VCaP (cell line): Measurements from ENCODE around the gene ERC2.

Source experiments
- H3K27ac ChIP-seq: fragments of 450-650 bp; 2 replicates; pipeline ENCODE4 v1.5.1; 2017
- CTCF ChIP-seq: fragments of 450-650 bp; conservative IDR thresholded peaks from 2 replicates; pipeline ENCODE4 v1.5.1; 2017; ENCODE audit warnings: mild to moderate bottlenecking, moderate library complexity

ERC2 gene

DNA sequence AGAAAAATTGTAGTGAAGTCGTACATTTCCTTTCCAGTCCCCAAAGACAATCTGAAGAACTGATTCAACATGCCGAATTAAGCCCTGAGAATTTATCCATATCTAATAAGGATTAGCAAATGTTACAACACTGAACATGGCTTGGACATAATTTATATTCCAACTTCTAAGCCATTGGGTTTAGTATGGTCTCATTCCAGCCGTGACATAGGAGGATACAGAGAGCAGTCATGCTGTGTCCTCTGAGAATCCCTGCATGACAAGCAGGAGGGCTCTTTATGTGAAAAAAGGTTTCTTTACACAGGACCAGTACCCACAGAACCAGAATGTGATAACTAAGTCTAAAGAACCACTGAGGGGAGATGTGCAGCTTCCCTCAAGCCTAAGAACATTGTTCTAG is 749.3 kb downstream of the ERC2 start:
- peak overlapping the region; percentile 65 for H3K27ac ChIP-seq
- TF ChIP-seq CTCF, result no peak

DNA sequence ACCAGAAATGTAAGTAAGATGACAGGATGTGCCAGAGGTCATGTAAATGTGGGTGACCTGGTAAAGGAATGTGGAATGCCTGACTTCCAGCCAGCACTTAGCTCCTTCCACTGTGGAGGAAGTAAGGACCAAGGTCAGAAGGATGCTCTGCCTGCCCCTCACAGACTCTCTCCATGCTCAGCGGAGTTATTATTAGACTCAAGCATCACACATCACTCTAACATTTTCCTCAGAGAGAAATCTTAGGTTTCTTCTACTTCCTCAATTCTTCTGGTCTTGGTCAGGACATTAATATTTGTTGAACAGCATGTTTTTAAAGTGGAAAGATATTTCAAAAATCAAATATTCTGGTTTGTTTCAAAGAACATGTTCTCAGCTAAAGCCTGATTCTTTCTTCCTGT is 749.7 kb downstream of the ERC2 start:
- peak overlapping the region; percentile 65 for H3K27ac ChIP-seq
- TF ChIP-seq CTCF, result no peak

GRCh38 chr3:55718074-55718473 is 750.2 kb downstream of the ERC2 start:
- H3K27ac ChIP-seq, result peak overlapping the region; percentile 65
- TF ChIP-seq CTCF, result no peak

GRCh38 chr3:55717481-55717880 is 750.8 kb downstream of the ERC2 start:
- peak overlapping the region; percentile 65 for H3K27ac ChIP-seq
- TF ChIP-seq CTCF, result no peak

GRCh38 chr3:55716611-55717225 is 751.5 kb downstream of the ERC2 start:
- no peak for TF ChIP-seq CTCF
- peak overlapping the region; percentile 65 for H3K27ac ChIP-seq

DNA sequence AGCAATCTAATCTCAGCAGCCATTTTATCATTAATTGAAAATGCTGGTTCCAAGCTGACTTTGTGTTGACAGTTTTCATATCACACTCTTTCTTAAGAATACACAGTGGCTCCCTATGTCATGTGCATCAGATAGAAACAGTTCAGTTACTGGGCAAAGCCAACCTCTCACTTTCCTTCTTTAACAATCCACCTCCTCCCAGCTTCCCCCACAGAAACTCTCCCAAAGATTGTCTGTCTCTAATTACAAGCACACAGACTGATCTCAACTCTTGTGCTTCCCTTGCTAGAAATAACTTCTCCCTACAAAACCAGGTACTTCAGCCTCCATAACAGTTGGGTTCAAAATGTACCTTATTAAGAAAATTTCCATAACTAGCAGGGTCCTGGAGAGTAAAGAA is 752.2 kb downstream of the ERC2 start:
- TF ChIP-seq CTCF, result no peak
- H3K27ac ChIP-seq, result no peak overlapping the region

- no peak for TF ChIP-seq CTCF
Observed at GRCh38 chr3:55714057-55714456, 754.2 kb downstream of the ERC2 start.

More at GRCh38 chr3:55714057-55714456, 754.2 kb downstream of the ERC2 start:
- H3K27ac ChIP-seq, result no peak overlapping the region
